Ectodermal cell (in vitro differentiated cells): ENCODE measurements around the gene ZWILCH.
"Not testable (repeated sequence)": the region's sequence is repeated elsewhere in the genome, so short reads cannot be mapped to it uniquely, and the experiment has no call there.

Source experiments
- H3K27ac ChIP-seq: 2 replicates; pipeline ENCODE4 v1.7.0; 2013; ENCODE audit warnings: mild to moderate bottlenecking, low read depth, low read length; ENCODE audit not compliant: insufficient read depth, poor library complexity, severe bottlenecking
- H3K27me3 ChIP-seq: 2 replicates; pipeline ENCODE4 v1.7.0; 2013; ENCODE audit warnings: mild to moderate bottlenecking, low read length; ENCODE audit not compliant: insufficient read depth, control insufficient read depth, poor library complexity, severe bottlenecking
- H3K36me3 ChIP-seq: one replicate; pipeline ENCODE4 v1.7.0; 2013; ENCODE audit warnings: low read length; ENCODE audit not compliant: control insufficient read depth, insufficient read depth
- H3K4me1 ChIP-seq: one replicate; pipeline ENCODE4 v1.7.0; 2013; ENCODE audit warnings: low read length; ENCODE audit not compliant: control insufficient read depth, insufficient read depth
- H3K4me3 ChIP-seq: 2 replicates; pipeline ENCODE4 v1.7.0; 2013; ENCODE audit warnings: low read depth, low read length, control low read depth; ENCODE audit not compliant: insufficient read depth
- H3K9me3 ChIP-seq: 2 replicates; pipeline ENCODE4 v1.7.0; 2013; ENCODE audit warnings: mild to moderate bottlenecking, low read length, moderate library complexity; ENCODE audit not compliant: control insufficient read depth
- WGBS, 2 experiments: methylation state at CpG; one replicate each; pipeline ENCODE4 v1.1.7; 2013; ENCODE audit warnings: missing lambda C conversion rate in 2 of 2; 5-methylcytosine and 5-hydroxymethylcytosine counted together

The ZWILCH gene

DNA sequence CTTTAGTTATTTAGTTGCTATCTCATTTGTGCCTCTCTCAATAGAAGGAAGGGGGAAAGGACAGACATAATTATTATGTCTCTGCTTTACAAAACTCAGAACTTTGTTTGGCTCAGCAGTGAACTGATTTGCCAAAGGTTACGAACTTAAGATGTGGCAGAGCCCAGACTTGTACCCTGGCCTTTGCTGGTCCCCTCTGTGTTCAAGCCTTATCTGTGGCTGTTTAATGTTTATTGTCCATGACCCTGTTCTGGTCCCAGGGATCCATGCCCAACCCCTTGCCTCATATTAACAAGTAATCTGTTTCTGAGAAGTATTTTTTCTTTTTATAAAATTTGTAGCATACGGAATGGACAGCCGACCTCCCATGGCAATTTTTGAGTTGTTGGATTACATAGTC, 18.2 kb upstream of the ZWILCH start:
- no peak overlapping the region for H3K27ac ChIP-seq
- WGBS, 2 experiments = 98% methylated on average over 3 of the region's 3 CpGs
- no peaks in the 10 kb centered on the region for H3K9me3 ChIP-seq
- H3K4me1 ChIP-seq = no peaks in the 10 kb centered on the region
- H3K36me3 ChIP-seq = peaks cover 26% of the 10 kb centered on the region
- H3K4me3 ChIP-seq = no peak overlapping the region
- H3K27me3 ChIP-seq = no peaks in the 10 kb centered on the region

- 93 to 98% methylated on average over 5 of the region's 5 CpGs for WGBS, 2 experiments
Measured at GRCh38 chr15:66488525-66488924, 16.6 kb upstream of the ZWILCH start.

GRCh38 chr15:66489179-66489791, 15.8 kb upstream of the ZWILCH start:
- WGBS, 2 experiments = 94 to 97% methylated on average over 6 of the region's 6 CpGs
- H3K36me3 ChIP-seq = peaks cover 23% of the 10 kb centered on the region
- H3K9me3 ChIP-seq = no peaks in the 10 kb centered on the region
- H3K4me1 ChIP-seq = no peaks in the 10 kb centered on the region
- H3K27me3 ChIP-seq = no peaks in the 10 kb centered on the region
- no peak overlapping the region for H3K27ac ChIP-seq
- H3K4me3 ChIP-seq = no peak overlapping the region

More at GRCh38 chr15:66488525-66488924, 16.6 kb upstream of the ZWILCH start:
- Histone ChIP-seq H3K27me3 (no peaks in the 10 kb centered on the region), H3K27ac (no peak overlapping the region), H3K4me3 (no peak overlapping the region), H3K9me3 (no peaks in the 10 kb centered on the region), H3K4me1 (no peaks in the 10 kb centered on the region), H3K36me3 (peaks cover 23% of the 10 kb centered on the region)

DNA sequence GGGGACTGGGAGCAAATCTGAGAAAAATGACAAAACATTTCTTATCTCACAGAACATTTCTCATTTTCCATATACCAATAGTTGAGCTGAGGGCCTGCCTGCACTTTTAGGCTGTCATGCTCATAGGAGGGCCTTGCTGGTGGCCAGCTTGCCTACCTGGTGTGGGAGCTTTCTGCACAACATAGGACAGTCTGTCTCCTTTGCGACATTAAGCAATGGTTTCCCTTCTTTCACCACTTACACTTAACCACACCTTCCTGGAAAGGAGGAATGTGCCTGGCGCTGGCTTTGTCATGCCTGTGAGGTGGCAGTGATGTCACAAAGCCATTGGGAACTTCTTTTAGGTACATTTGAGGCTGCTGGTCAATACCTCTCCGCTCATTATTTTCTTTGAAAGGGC, 13.3 kb upstream of the ZWILCH start:
- H3K27ac ChIP-seq = no peak overlapping the region
- no peaks in the 10 kb centered on the region for H3K27me3 ChIP-seq
- H3K36me3 ChIP-seq = peaks cover 19% of the 10 kb centered on the region
- no peak overlapping the region for H3K4me3 ChIP-seq
- no peaks in the 10 kb centered on the region for H3K9me3 ChIP-seq
- H3K4me1 ChIP-seq = peaks cover 2% of the 10 kb centered on the region
- WGBS, 2 experiments = 94 to 95% methylated on average over 3 of the region's 3 CpGs

- WGBS, 2 experiments = 95 to 100% methylated on average over 2 of the region's 2 CpGs
- Histone ChIP-seq H3K36me3 (peaks cover 19% of the 10 kb centered on the region), H3K4me1 (peaks cover 4% of the 10 kb centered on the region)
Measured at GRCh38 chr15:66494262-66494661, 10.9 kb upstream of the ZWILCH start.

GRCh38 chr15:66496951-66497501, 8.1 kb upstream of the ZWILCH start:
- peak overlapping the region; percentile 55 for H3K4me3 ChIP-seq
- peaks cover 41% of the 10 kb centered on the region for H3K36me3 ChIP-seq
- 50 to 54% methylated on average over 17 of the region's 17 CpGs for WGBS, 2 experiments
- peaks cover 4% of the 10 kb centered on the region for H3K4me1 ChIP-seq
- no peaks in the 10 kb centered on the region for H3K9me3 ChIP-seq
- no peaks in the 10 kb centered on the region for H3K27me3 ChIP-seq
- H3K27ac ChIP-seq = peak overlapping the region; percentile 59

More at GRCh38 chr15:66494262-66494661, 10.9 kb upstream of the ZWILCH start:
- no peaks in the 10 kb centered on the region for H3K9me3 ChIP-seq
- H3K27me3 ChIP-seq = no peaks in the 10 kb centered on the region
- no peak overlapping the region for H3K27ac ChIP-seq
- no peak overlapping the region for H3K4me3 ChIP-seq

- H3K27me3 ChIP-seq = no peaks in the 10 kb centered on the region
- peak within 1 kb of the TSS; percentile 55 for H3K4me3 ChIP-seq
- peaks cover 47% of the 10 kb centered on the region for H3K36me3 ChIP-seq
- H3K27ac ChIP-seq = peak within 1 kb of the TSS; percentile 61
- no peaks in the 10 kb centered on the region for H3K9me3 ChIP-seq
- peaks cover 9% of the 10 kb centered on the region for H3K4me1 ChIP-seq
- 12% methylated on average over 43 of the region's 43 CpGs for WGBS, 2 experiments
Measured at GRCh38 chr15:66497502-66498455, 7.3 kb upstream of the ZWILCH start, which contains the start of gene SNAPC5. Gene SNAPC5 (minus strand): TSS chr15:66497762. CDS start chr15:66497731, 31 bp downstream.

GRCh38 chr15:66498501-66499386, 6.4 kb upstream of the ZWILCH start:
- no peaks in the 10 kb centered on the region for H3K9me3 ChIP-seq
- H3K36me3 ChIP-seq = peaks cover 47% of the 10 kb centered on the region
- peaks cover 16% of the 10 kb centered on the region for H3K4me1 ChIP-seq
- H3K27me3 ChIP-seq = no peaks in the 10 kb centered on the region
- H3K27ac ChIP-seq = peak overlapping the region; percentile 5
- H3K4me3 ChIP-seq = no peak overlapping the region
- 87 to 88% methylated on average over 3 of the region's 3 CpGs for WGBS, 2 experiments

GRCh38 chr15:66500346-66500745, 4.8 kb upstream of the ZWILCH start:
- H3K27me3 ChIP-seq, H3K9me3 ChIP-seq, H3K4me3 ChIP-seq, H3K27ac ChIP-seq: not testable (repeated sequence)
- WGBS, 2 experiments = 93 to 96% methylated on average over 7 of the region's 7 CpGs
- peaks cover 43% of the 10 kb centered on the region for H3K36me3 ChIP-seq
- peaks cover 16% of the 10 kb centered on the region for H3K4me1 ChIP-seq
